Loucy (cell line): ENCODE data around the gene GAS2.

ENCODE experiments used
- H2AFZ ChIP-seq: fragments of 200-600 bp; sonication (generic); 2 replicates; pipeline ENCODE4 v1.6.0; 2016; ENCODE audit warnings: antibody characterized with exemption, mild to moderate bottlenecking, low read length, moderate library complexity
- H3F3A ChIP-seq: fragments of 200-600 bp; 2 replicates; pipeline ENCODE4 v1.6.0; 2016; ENCODE audit warnings: antibody characterized with exemption, low read depth, mild to moderate bottlenecking
- H3K27me3 ChIP-seq: fragments of 200-600 bp; sonication (generic); 2 replicates; pipeline ENCODE4 v1.6.1; 2014; ENCODE audit warnings: low read length, mild to moderate bottlenecking; ENCODE audit not compliant: insufficient read depth, poor library complexity, severe bottlenecking
- H3K36me3 ChIP-seq: fragments of 200-600 bp; sonication (generic); 2 replicates; pipeline ENCODE4 v1.6.1; 2016; ENCODE audit warnings: low read length; ENCODE audit not compliant: insufficient read depth
- H3K4me1 ChIP-seq: fragments of 200-600 bp; sonication (generic); 2 replicates; pipeline ENCODE4 v1.5.1; 2014; ENCODE audit warnings: low read length, mild to moderate bottlenecking; ENCODE audit not compliant: insufficient read depth, poor library complexity, severe bottlenecking
- H3K4me2 ChIP-seq: fragments of 200-600 bp; sonication (generic); 2 replicates; pipeline ENCODE4 v1.6.0; 2014; ENCODE audit warnings: antibody characterized with exemption, low read length, low read depth, mild to moderate bottlenecking; ENCODE audit not compliant: poor library complexity, severe bottlenecking
- H3K4me3 ChIP-seq: fragments of 200-600 bp; sonication (generic); 2 replicates; pipeline ENCODE4 v1.5.1; 2014; ENCODE audit warnings: low read length, mild to moderate bottlenecking, mixed read lengths; ENCODE audit not compliant: poor library complexity, severe bottlenecking
- H3K79me2 ChIP-seq: fragments of 200-600 bp; sonication (generic); 2 replicates; pipeline ENCODE4 v1.6.1; 2014; ENCODE audit warnings: low read length; ENCODE audit not compliant: insufficient read depth
- H3K9ac ChIP-seq: fragments of 200-600 bp; sonication (generic); 2 replicates; pipeline ENCODE4 v1.6.0; 2014; ENCODE audit warnings: mild to moderate bottlenecking, low read depth, low read length, moderate library complexity; ENCODE audit not compliant: poor library complexity, severe bottlenecking
- H3K9me2 ChIP-seq: fragments of 200-600 bp; sonication (generic); replicated peaks from 2 replicates; pipeline ENCODE4 v1.6.1; 2016; ENCODE audit warnings: low read depth, low read length, mixed read lengths
- H3K9me3 ChIP-seq: fragments of 200-600 bp; sonication (generic); 2 replicates; pipeline ENCODE4 v1.6.1; 2014; ENCODE audit warnings: mild to moderate bottlenecking, antibody characterized with exemption, low read length, low read depth; ENCODE audit not compliant: insufficient read depth
- H4K20me1 ChIP-seq: fragments of 200-600 bp; sonication (generic); 2 replicates; pipeline ENCODE4 v1.6.0; 2014; ENCODE audit warnings: antibody characterized with exemption, low read length, mild to moderate bottlenecking; ENCODE audit not compliant: insufficient read depth, poor library complexity, severe bottlenecking
- EZH2phosphoT487 ChIP-seq: fragments of 200-600 bp; IDR thresholded peaks from 2 replicates; pipeline ENCODE4 v1.6.1; 2018; ENCODE audit warnings: antibody characterized with exemption, mild to moderate bottlenecking, moderate library complexity, borderline replicate concordance
- TF ChIP-seq, protein P1 (sequence below): fragments of 200-600 bp; sonication (generic); conservative IDR thresholded peaks from 2 replicates; pipeline ENCODE4 v1.5.1; 2014; ENCODE audit warnings: mild to moderate bottlenecking, antibody characterized with exemption, low read length

Gene GAS2

DNA sequence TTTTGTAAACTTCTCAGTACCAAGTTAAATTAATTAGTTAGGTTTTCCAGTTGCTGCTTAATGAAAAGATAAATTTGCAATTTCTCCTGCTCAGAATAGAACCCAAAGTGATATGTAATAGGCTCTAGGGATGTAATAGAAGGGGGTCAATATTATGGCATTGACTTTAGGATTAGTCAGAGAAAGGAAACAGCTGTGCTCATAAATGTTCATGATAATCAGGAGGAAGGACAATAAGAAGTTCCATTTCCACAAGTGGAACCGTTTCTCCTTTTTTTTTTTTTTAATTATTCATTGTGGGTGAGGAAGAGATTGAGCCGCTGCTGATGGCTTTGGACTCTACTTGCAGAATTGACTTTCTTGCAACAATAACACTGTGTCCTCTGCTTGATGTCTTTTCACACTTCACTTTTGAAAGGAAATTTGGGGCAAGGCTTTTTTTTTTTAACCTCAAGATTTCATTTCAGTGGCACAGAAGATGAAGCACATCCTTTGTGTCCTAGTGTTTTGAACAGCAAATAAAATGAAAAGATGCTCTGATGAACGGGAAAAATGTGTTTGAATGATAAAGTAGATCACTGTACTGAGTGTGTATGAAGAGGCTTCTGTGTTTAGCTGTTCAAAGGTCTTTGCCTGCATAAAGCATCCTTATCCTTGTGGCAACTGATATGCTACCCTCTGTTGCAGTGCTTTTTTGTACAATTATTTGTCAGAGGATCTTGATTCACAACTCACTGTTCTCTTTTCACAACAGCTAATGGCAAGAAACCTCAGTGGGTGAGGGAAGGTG, 62.4 kb downstream of the GAS2 start:
- Histone ChIP-seq H4K20me1 (no peaks in the 10 kb centered on the region), H3K9me3 (no peaks in the 10 kb centered on the region), H3K27me3 (no peaks in the 10 kb centered on the region), H3K4me1 (no peaks in the 10 kb centered on the region), H3K9ac (no peak overlapping the region), H3K4me2 (no peak overlapping the region), H2AFZ (no peak overlapping the region), H3F3A (no peaks in the 10 kb centered on the region), H3K36me3 (no peaks in the 10 kb centered on the region), H3K4me3 (no peak overlapping the region), H3K79me2 (no peaks in the 10 kb centered on the region), H3K9me2 (no peaks in the 10 kb centered on the region)
- no peak for TF ChIP-seq EZH2phosphoT487
- TF ChIP-seq, protein P1, sequence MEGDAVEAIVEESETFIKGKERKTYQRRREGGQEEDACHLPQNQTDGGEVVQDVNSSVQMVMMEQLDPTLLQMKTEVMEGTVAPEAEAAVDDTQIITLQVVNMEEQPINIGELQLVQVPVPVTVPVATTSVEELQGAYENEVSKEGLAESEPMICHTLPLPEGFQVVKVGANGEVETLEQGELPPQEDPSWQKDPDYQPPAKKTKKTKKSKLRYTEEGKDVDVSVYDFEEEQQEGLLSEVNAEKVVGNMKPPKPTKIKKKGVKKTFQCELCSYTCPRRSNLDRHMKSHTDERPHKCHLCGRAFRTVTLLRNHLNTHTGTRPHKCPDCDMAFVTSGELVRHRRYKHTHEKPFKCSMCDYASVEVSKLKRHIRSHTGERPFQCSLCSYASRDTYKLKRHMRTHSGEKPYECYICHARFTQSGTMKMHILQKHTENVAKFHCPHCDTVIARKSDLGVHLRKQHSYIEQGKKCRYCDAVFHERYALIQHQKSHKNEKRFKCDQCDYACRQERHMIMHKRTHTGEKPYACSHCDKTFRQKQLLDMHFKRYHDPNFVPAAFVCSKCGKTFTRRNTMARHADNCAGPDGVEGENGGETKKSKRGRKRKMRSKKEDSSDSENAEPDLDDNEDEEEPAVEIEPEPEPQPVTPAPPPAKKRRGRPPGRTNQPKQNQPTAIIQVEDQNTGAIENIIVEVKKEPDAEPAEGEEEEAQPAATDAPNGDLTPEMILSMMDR = no peak

- H3F3A ChIP-seq = no peaks in the 10 kb centered on the region
- no peaks in the 10 kb centered on the region for H3K9me2 ChIP-seq
- no peaks in the 10 kb centered on the region for H3K27me3 ChIP-seq
- H3K4me2 ChIP-seq = no peak overlapping the region
- TF ChIP-seq, protein P1 = peak; percentile 50
- no peak for TF ChIP-seq EZH2phosphoT487
- no peaks in the 10 kb centered on the region for H3K9me3 ChIP-seq
- no peaks in the 10 kb centered on the region for H4K20me1 ChIP-seq
- H3K4me1 ChIP-seq = no peaks in the 10 kb centered on the region
- H2AFZ ChIP-seq = no peak overlapping the region
- no peak overlapping the region for H3K4me3 ChIP-seq
- no peaks in the 10 kb centered on the region for H3K36me3 ChIP-seq
- H3K79me2 ChIP-seq = no peaks in the 10 kb centered on the region
- no peak overlapping the region for H3K9ac ChIP-seq
Measured at GRCh38 chr11:22730319-22730718, 63.9 kb downstream of the GAS2 start.

DNA sequence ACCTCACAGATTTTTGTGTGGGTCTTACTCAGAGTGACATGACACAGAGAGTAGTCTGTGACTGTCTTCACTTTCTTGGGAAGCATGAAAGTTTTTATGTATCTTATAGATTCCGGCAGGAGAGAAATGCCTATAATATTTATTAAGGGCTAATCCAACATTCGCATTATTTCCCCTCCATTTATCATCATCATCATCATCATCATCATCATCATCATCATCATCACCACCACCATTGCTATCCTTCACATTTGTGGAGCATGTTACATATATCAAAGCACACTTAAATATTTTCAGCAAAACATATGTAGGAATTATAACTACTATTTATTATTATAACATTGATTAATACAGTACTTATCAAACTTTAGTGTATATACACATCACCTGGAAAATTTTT, 66.2 kb downstream of the GAS2 start:
- Histone ChIP-seq H3F3A (no peaks in the 10 kb centered on the region), H3K79me2 (no peaks in the 10 kb centered on the region), H3K27me3 (no peaks in the 10 kb centered on the region)

More for the DNA sequence above, 66.2 kb downstream of the GAS2 start:
- Histone ChIP-seq H3K4me1 (no peaks in the 10 kb centered on the region), H3K4me2 (no peak overlapping the region), H3K4me3 (no peak overlapping the region), H3K36me3 (no peaks in the 10 kb centered on the region), H2AFZ (no peak overlapping the region), H3K9me2 (no peaks in the 10 kb centered on the region), H3K9ac (no peak overlapping the region), H4K20me1 (no peaks in the 10 kb centered on the region), H3K9me3 (no peaks in the 10 kb centered on the region)
- TF ChIP-seq, protein P1 = no peak
- no peak for TF ChIP-seq EZH2phosphoT487
